HFFc6 (cell line): ENCODE measurements around the gene KIF1C. TPM values are rescaled to one million over a fixed set of nuclear protein-coding genes. Genes with fewer than 3 reads are reported as not detected.

Experiments
- DNase-seq: peaks from one replicate; pipeline ENCODE4 v3.0.0-alpha.2; 2018
- H3K27ac Mint-ChIP-seq: 2 replicates; pipeline ENCODE4 v1.8.0; 2020; ENCODE audit warnings: mild to moderate bottlenecking, mixed read lengths
- H3K27me3 Mint-ChIP-seq: 2 replicates; pipeline ENCODE4 v1.8.0; 2021; ENCODE audit warnings: mild to moderate bottlenecking, moderate library complexity, mixed read lengths; ENCODE audit not compliant: insufficient read depth
- H3K36me3 Mint-ChIP-seq: 2 replicates; pipeline ENCODE4 v1.8.0; 2021; ENCODE audit warnings: low read depth, mixed read lengths
- H3K4me1 Mint-ChIP-seq: 2 replicates; pipeline ENCODE4 v1.8.0; 2020; ENCODE audit warnings: low read depth, mixed read lengths
- H3K4me3 Mint-ChIP-seq: 2 replicates; pipeline ENCODE4 v1.8.0; 2020; ENCODE audit warnings: mild to moderate bottlenecking, moderate library complexity, mixed read lengths
- H3K9me3 Mint-ChIP-seq: 2 replicates; pipeline ENCODE4 v1.8.0; 2020; ENCODE audit warnings: mild to moderate bottlenecking, mixed read lengths
- CTCF ChIP-seq: fragments of 200-600 bp; sonication (generic); IDR thresholded peaks from 2 replicates; pipeline ENCODE4 v1.5.0; 2021; ENCODE audit warnings: antibody characterized with exemption, mild to moderate bottlenecking
- total RNA-seq, 6 experiments: library from RNA; stranded (reverse); fragmentation: NEBNext Ultra II Directional; extraction: Animal tissue kit (Norgen Biotek cat#: 25700); gene quantifications; 2 replicates in 1 of 6; 3 replicates in 5 of 6; pipeline ENCODE4 v1.2.3, GENCODE V29; 2021

KIF1C gene
- total RNA-seq, 6 experiments from 2014 or later, result 174 to 200 (median 178) TPM

- TF ChIP-seq CTCF, result no peak
- DNase-seq, result no peak
- Mint-ChIP-seq H3K4me3 (peak overlapping the region; percentile 80), H3K9me3 (no peaks in the 10 kb centered on the region), H3K4me1 (peaks cover 56% of the 10 kb centered on the region), H3K27me3 (peaks cover 12% of the 10 kb centered on the region), H3K36me3 (peaks cover 25% of the 10 kb centered on the region), H3K27ac (peak overlapping the region; percentile 90)
These were observed 47.5 kb upstream of the KIF1C start for GRCh38 chr17:4950075-4950745.

DNA sequence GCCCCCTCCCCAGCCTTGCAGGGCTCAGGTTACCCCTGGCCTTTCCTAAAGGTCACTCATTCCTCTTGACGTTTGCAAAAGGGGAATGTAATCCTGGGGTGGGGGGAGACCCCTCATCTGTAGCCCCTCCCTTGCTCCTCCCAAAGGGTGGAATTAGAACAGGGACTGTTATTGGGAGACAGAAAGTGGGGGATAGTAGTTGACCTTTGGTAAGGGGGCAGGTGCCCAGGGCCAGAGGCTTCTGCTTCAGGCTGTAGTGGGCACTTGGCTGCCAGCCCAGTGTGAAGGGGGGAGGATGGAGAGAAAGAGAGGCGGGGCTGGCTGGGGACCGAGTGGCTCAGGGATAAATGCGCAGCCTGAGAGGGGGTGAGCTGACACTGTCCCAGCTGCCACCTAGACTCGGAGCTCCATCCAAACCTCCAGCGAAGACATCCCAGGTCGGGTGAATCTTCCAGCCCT is 47.0 kb upstream of the KIF1C start, which contains the start of gene ENO3:
Gene ENO3 (plus strand): TSS at position 374 of the 459 bp plus-strand sequence. CDS start 711 bp downstream, outside the sequence.
- Mint-ChIP-seq H3K36me3 (peaks cover 20% of the 10 kb centered on the region), H3K9me3 (no peaks in the 10 kb centered on the region), H3K4me3 (peak within 1 kb of the TSS; percentile 80), H3K4me1 (peaks cover 51% of the 10 kb centered on the region), H3K27me3 (peaks cover 10% of the 10 kb centered on the region), H3K27ac (peak within 1 kb of the TSS; percentile 90)
- no peak for DNase-seq
- TF ChIP-seq CTCF, result no peak

DNA sequence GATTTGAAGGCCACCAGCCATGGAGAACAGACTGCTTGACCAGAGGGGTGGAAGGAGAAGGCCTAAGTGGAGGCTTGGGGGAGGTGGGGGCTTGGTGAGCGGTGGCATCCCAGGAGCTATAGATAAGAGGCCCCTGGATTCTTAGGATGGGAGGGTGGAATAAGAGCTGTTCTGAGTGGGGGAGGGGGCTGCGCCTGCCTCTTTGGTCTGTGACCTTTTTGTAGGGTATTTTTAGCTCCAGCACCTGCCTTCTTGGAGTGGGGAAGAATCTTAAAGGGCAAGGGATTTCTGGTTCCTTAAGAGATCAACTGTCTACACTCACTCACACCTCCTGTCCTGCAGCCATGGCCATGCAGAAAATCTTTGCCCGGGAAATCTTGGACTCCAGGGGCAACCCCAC is 46.3 kb upstream of the KIF1C start:
- Mint-ChIP-seq H3K27ac (peak overlapping the region; percentile 90), H3K4me3 (peak overlapping the region; percentile 80; the same call in 1 of the 2 replicates), H3K9me3 (no peaks in the 10 kb centered on the region), H3K4me1 (peaks cover 44% of the 10 kb centered on the region), H3K36me3 (peaks cover 20% of the 10 kb centered on the region), H3K27me3 (peaks cover 7% of the 10 kb centered on the region)
- TF ChIP-seq CTCF, result no peak
- no peak for DNase-seq

- H3K36me3 Mint-ChIP-seq, result peaks cover 12% of the 10 kb centered on the region; the same call in 1 of the 2 replicates
- no peak for TF ChIP-seq CTCF
- DNase-seq, result peak; percentile 76
- peaks cover 40% of the 10 kb centered on the region for H3K4me1 Mint-ChIP-seq
- peaks cover 5% of the 10 kb centered on the region for H3K27me3 Mint-ChIP-seq
- H3K9me3 Mint-ChIP-seq, result no peaks in the 10 kb centered on the region
- peak overlapping the region; percentile 86 for H3K27ac Mint-ChIP-seq
- H3K4me3 Mint-ChIP-seq, result peak overlapping the region; percentile 3
These were observed 44.2 kb upstream of the KIF1C start for GRCh38 chr17:4953451-4953961.

- peaks cover 23% of the 10 kb centered on the region; the same call in 1 of the 2 replicates for H3K36me3 Mint-ChIP-seq
- DNase-seq, result no peak
These were observed 42.7 kb upstream of the KIF1C start for GRCh38 chr17:4955091-4955490.

More at GRCh38 chr17:4955091-4955490, 42.7 kb upstream of the KIF1C start:
- peaks cover 37% of the 10 kb centered on the region for H3K4me1 Mint-ChIP-seq
- no peak for TF ChIP-seq CTCF
- H3K4me3 Mint-ChIP-seq, result no peak overlapping the region
- H3K27me3 Mint-ChIP-seq, result peaks cover 5% of the 10 kb centered on the region
- no peaks in the 10 kb centered on the region for H3K9me3 Mint-ChIP-seq
- no peak overlapping the region for H3K27ac Mint-ChIP-seq
